Natural killer cell treated with Interleukin-12 subunit alpha and Interleukin-12 subunit beta and Interleukin-15 and Interleukin-18, amount 100 ng/mL, for 72 hours (primary cell): ENCODE results near the gene AFF3. TPM values are rescaled to one million over a fixed set of nuclear protein-coding genes. Genes with fewer than 3 reads are reported as not detected.
A peak's percentile ranks its signal among the peaks of the same experiment; 100 is the strongest.

ENCODE experiments used
- ATAC-seq, 2 donors: fragments of 150-1000 bp; cut with Tn5 transposase in 1 of 2; sonication (Bioruptor Pico), chemical (Tn5 transposase) in 1 of 2; 2 replicates each; pipeline ENCODE4 v1.10.0; 2021
- DNase-seq: peaks from one replicate; pipeline ENCODE4 v3.0.0; 2022; ENCODE audit warnings: low spot score
- H3K27ac Mint-ChIP-seq, 2 donors: 1 replicate in 1 of 2; 2 replicates in 1 of 2; pipeline ENCODE4 v1.8.0; 2022; ENCODE audit warnings: mixed read lengths in 2 of 2, mild to moderate bottlenecking in 1 of 2, moderate library complexity in 1 of 2
- H3K27me3 Mint-ChIP-seq, 2 donors: 1 replicate in 1 of 2; 2 replicates in 1 of 2; pipeline ENCODE4 v1.8.0; 2022; ENCODE audit warnings: mixed read lengths in 2 of 2
- H3K36me3 Mint-ChIP-seq: one replicate; pipeline ENCODE4 v1.8.0; 2022; ENCODE audit warnings: mixed read lengths
- H3K4me1 Mint-ChIP-seq, 2 donors: 1 replicate in 1 of 2; 2 replicates in 1 of 2; pipeline ENCODE4 v1.8.0; 2022; ENCODE audit warnings: low read depth in 2 of 2, mixed read lengths in 2 of 2, mild to moderate bottlenecking in 1 of 2
- H3K4me3 Mint-ChIP-seq: one replicate; pipeline ENCODE4 v1.8.0; 2022; ENCODE audit warnings: mixed read lengths
- H3K9me3 Mint-ChIP-seq: 2 replicates; pipeline ENCODE4 v1.8.0; 2022; ENCODE audit warnings: mixed read lengths
- total RNA-seq, 2 donors: library from RNA; stranded (reverse); gene quantifications; one replicate each; pipeline ENCODE4 v1.2.3, GENCODE V29; 2022

Gene AFF3
- total RNA-seq, 2 donors from 2014 or later: 1.5 TPM; not detected in 1

DNA sequence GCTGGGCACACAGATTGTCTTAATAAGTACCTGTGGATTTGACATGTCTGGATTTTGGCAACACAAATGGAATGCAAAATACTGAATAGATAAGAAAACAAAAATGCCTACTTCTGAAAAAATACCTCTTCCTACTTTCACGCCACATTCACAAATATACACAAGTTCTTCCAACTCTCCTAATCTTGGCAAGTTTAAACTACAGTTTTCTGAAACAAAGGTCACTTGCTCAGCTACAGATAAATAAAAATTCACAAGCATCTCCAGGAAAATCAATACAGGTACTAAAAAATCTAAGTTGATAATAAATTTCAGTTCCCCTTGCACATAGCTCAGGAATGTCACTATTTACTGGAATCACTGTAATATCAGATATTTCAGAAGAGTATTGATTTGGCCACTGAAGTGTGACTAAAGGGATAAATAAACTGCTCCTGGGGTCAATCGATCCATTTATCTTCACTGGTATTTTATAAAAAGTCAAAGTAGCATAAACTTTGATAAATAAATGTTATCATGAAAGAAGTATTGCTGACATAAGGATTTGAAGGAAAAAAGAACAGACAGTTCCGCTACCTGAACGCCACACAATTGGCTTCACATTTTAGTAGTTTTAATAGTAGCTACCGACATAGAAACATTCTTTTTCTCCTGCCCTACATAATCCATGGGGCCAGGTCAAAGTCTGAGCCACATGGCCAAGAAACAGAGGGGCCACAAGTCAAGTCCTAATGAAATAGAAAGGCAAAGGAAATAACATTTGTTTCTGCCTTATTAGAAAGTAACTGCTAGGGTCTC is 243.1 kb downstream of the AFF3 start:
- Mint-ChIP-seq H3K36me3 (no peaks in the 10 kb centered on the region), H3K27ac (no peak overlapping the region), H3K27me3 (peaks cover 2 to 18% of the 10 kb centered on the region in 2 donors), H3K9me3 (no peaks in the 10 kb centered on the region), H3K4me3 (no peak overlapping the region), H3K4me1 (peaks cover 0 to 3% of the 10 kb centered on the region in 2 donors)
- ATAC-seq (no peak), DNase-seq (no peak)

GRCh38 chr2:99898336-99899048 is 243.9 kb downstream of the AFF3 start:
- no peak for DNase-seq
- H3K4me1 Mint-ChIP-seq: peaks cover 0 to 3% of the 10 kb centered on the region in 2 donors
- H3K27ac Mint-ChIP-seq: no peak overlapping the region
- H3K27me3 Mint-ChIP-seq: peaks cover 2 to 18% of the 10 kb centered on the region in 2 donors
- no peaks in the 10 kb centered on the region for H3K36me3 Mint-ChIP-seq
- peak; percentile 27 to 44 for ATAC-seq
- H3K4me3 Mint-ChIP-seq: no peak overlapping the region
- H3K9me3 Mint-ChIP-seq: no peaks in the 10 kb centered on the region

- DNase-seq: no peak
Measured at GRCh38 chr2:99891428-99891780, 251.0 kb downstream of the AFF3 start.

GRCh38 chr2:99890568-99891427 is 251.6 kb downstream of the AFF3 start:
- no peak for DNase-seq
- Mint-ChIP-seq H3K4me1 (no peaks in the 10 kb centered on the region), H3K4me3 (no peak overlapping the region), H3K27ac (no peak overlapping the region), H3K36me3 (no peaks in the 10 kb centered on the region), H3K9me3 (no peaks in the 10 kb centered on the region), H3K27me3 (peaks cover 0 to under 1% of the 10 kb centered on the region in 2 donors)
- ATAC-seq: peak in 1 of 2 donors; percentile 41

More at GRCh38 chr2:99891428-99891780, 251.0 kb downstream of the AFF3 start:
- no peaks in the 10 kb centered on the region for H3K9me3 Mint-ChIP-seq
- no peaks in the 10 kb centered on the region for H3K4me1 Mint-ChIP-seq
- no peaks in the 10 kb centered on the region for H3K36me3 Mint-ChIP-seq
- no peak overlapping the region for H3K4me3 Mint-ChIP-seq
- ATAC-seq: no peak
- no peaks in the 10 kb centered on the region for H3K27me3 Mint-ChIP-seq
- H3K27ac Mint-ChIP-seq: no peak overlapping the region

DNA sequence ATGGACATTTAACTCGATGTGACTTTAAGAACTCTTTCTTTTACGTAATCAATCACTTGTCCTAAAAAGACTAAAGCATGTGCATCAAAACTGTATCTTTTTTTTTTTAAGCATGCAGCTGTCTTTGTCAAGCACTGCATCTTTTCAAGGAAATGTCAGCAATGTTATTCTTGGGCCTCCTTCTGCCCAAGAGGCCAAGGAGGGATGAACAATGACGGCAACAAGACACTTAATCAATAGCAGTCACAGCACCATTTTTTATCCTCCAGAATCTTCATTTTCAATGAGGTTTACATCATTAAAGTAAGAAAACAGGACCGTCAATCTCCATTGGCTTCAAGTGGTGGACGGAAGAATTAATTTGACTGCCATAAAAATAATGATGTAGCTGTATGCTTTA is 253.8 kb downstream of the AFF3 start:
- no peak for DNase-seq
- H3K27ac Mint-ChIP-seq: no peak overlapping the region
- H3K4me1 Mint-ChIP-seq: no peaks in the 10 kb centered on the region
- ATAC-seq: no peak
- no peaks in the 10 kb centered on the region for H3K36me3 Mint-ChIP-seq
- peaks cover 3 to 12% of the 10 kb centered on the region in 2 donors for H3K27me3 Mint-ChIP-seq
- no peak overlapping the region for H3K4me3 Mint-ChIP-seq
- no peaks in the 10 kb centered on the region for H3K9me3 Mint-ChIP-seq

DNA sequence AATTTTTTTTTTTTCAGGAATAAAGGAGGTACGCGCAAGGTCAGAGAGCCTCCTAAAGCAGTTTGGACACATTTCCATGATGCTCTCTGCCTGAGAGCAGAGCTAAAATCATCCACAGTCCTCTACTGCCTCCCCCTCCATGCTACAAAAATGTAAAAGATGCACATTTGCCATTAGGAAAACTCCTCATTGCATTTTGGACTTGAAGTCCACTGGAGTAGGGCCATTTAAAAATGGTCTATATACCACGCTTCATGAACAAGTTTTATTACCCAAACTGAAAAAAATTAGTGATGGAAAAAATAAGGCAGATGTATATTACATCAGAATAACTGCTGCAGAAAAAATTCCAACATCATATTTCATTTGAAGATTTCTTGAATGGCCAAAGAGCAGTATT is 256.0 kb downstream of the AFF3 start:
- H3K27ac Mint-ChIP-seq: no peak overlapping the region
- no peak overlapping the region for H3K4me3 Mint-ChIP-seq
- H3K4me1 Mint-ChIP-seq: no peaks in the 10 kb centered on the region
- peaks cover 4 to 12% of the 10 kb centered on the region in 2 donors for H3K27me3 Mint-ChIP-seq
- no peak for DNase-seq
- no peaks in the 10 kb centered on the region for H3K9me3 Mint-ChIP-seq
- no peaks in the 10 kb centered on the region for H3K36me3 Mint-ChIP-seq
- ATAC-seq: no peak

GRCh38 chr2:99883358-99883757 is 259.0 kb downstream of the AFF3 start:
- H3K4me3 Mint-ChIP-seq: no peak overlapping the region
- ATAC-seq (no peak), DNase-seq (no peak)
- H3K27ac Mint-ChIP-seq: no peak overlapping the region
- no peaks in the 10 kb centered on the region for H3K36me3 Mint-ChIP-seq
- peaks cover 4 to 12% of the 10 kb centered on the region in 2 donors for H3K27me3 Mint-ChIP-seq
- no peaks in the 10 kb centered on the region for H3K4me1 Mint-ChIP-seq
- no peaks in the 10 kb centered on the region for H3K9me3 Mint-ChIP-seq

DNA sequence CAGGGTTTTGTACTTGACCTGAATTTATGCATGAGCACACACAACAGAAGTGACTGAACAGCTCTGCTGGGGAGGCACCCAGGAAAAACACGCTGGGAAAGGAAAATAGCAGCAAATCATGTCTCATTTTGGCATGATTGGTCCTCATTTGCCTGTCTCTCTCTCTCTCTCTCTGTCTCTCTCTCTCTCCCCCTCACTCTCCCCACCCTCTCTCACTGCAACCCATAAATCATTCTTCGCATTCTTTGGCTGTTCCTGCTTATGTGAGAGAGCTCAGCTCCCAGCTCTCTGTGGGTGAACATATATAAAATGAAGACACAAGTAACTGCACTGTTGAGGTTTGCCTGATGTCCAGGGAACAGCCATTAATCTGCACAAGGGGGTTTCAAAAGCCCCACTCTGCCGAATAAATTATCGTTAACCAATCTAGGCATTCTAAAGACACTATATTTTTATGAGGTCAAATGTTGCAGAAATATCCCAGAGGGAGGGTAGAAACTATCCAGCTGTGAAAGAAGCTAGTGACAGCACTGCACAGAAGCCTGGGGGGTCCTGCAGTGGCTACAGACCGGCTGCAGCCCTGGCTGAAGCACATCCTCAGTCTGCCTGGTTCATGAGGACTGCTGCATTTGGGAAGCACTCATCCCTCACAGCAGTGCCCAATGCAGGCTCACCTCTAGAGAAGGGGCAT is 260.3 kb downstream of the AFF3 start:
- ATAC-seq (no peak), DNase-seq (no peak)
- Mint-ChIP-seq H3K4me1 (no peaks in the 10 kb centered on the region), H3K27me3 (peaks cover 4 to 12% of the 10 kb centered on the region in 2 donors), H3K9me3 (no peaks in the 10 kb centered on the region), H3K27ac (no peak overlapping the region), H3K4me3 (no peak overlapping the region), H3K36me3 (no peaks in the 10 kb centered on the region)

DNA sequence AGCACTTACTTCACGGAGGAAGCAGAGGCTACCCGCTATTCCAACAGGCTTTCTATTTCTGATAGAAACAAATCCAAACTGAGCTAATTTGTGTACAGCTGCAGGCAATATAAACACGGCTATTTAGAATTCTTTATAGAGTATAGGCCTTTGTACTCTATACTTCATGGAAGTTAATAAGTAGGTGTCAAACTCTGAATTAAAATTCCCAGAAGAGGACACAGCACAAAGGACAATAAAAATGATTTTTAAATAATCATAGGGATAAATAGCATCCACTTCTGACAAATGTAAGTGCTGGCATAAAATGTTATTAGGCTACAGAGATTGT is 261.5 kb downstream of the AFF3 start:
- Mint-ChIP-seq H3K27me3 (peaks cover 4 to 20% of the 10 kb centered on the region in 2 donors), H3K4me3 (no peak overlapping the region), H3K4me1 (no peaks in the 10 kb centered on the region), H3K36me3 (no peaks in the 10 kb centered on the region), H3K9me3 (no peaks in the 10 kb centered on the region), H3K27ac (no peak overlapping the region)
- no peak for DNase-seq
- ATAC-seq: no peak

DNA sequence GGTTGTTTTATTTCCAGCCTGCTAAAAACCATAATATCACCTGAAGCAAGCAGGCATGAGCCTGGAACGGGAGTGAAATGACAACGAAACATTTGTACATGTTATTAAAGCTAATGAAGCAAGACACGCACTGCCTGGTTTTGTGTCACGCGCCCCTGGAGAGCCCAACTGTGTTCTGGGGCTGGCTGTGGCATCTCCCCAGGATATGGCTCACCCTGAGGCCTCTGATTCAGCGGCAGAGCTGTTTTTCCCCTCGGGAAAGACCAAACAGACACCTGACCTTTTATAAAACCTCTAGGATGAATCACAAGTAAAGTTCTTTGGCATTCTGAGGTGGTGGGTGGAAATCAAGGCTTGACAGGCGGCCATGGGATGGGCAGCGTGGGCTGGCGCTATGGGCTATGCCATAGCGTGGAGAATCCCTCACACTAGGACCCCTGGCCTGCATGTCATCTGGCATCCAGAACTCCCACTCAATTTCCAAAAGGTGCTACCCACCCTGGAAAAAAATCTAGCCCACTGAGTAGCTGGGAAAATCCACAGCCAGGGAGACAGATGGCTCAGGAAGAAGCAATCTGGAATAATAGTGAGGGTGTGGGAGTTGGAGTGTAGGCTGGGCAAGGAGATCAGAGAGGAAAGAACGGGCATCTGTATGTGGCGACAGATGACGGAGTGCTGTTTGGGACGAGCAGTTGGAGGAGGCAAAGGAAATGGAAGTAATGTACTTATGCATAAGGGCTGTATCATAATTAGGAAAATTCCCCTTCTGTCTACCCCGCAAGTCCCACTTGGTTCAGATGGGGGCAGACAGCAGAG is 262.0 kb downstream of the AFF3 start:
- no peaks in the 10 kb centered on the region for H3K4me1 Mint-ChIP-seq
- H3K27ac Mint-ChIP-seq: no peak overlapping the region
- H3K27me3 Mint-ChIP-seq: peaks cover 4 to 17% of the 10 kb centered on the region in 2 donors
- H3K4me3 Mint-ChIP-seq: no peak overlapping the region
- no peaks in the 10 kb centered on the region for H3K36me3 Mint-ChIP-seq
- H3K9me3 Mint-ChIP-seq: no peaks in the 10 kb centered on the region
- ATAC-seq (no peak), DNase-seq (no peak)

- Mint-ChIP-seq H3K4me3 (no peak overlapping the region), H3K4me1 (no peaks in the 10 kb centered on the region), H3K27me3 (peaks cover 4 to 10% of the 10 kb centered on the region in 2 donors), H3K36me3 (no peaks in the 10 kb centered on the region), H3K9me3 (no peaks in the 10 kb centered on the region), H3K27ac (no peak overlapping the region)
- ATAC-seq: no peak
- DNase-seq: no peak
Measured at GRCh38 chr2:99879481-99879880, 262.9 kb downstream of the AFF3 start.

DNA sequence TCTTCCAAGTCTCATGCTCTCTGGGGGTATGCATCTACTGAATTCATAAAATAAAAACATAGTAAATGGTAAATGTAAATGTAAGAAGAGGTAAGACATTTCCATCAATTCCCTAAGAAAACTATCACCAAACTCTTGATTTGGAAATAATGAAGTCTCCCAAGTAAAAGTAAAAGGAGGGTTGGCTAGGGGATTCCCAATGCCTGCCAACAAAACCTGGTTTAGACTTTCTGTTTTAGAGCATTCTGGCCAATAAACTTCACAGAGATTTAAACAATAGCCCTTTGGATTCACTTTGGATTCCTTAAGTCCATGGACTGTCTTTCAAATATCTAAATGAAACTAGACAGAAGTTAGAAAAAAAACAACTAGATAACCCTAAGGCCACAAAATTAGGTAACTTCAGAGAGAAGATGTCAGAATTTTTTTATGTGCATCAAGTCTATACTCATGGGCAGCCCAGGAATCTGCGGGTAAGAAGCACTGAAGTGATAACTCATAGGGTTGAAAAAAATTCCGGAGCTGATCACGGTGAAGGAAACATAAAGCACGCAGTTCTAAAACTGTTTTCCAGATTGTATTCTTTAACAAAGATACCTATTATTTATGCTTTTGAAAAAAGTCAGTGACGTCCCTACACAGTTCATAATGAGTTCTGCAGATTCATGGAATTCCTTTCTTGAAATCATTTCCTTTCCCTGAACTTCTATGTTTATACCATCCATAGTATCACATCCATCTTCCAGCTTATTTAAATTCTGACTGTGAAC is 263.6 kb downstream of the AFF3 start:
- Mint-ChIP-seq H3K4me1 (no peaks in the 10 kb centered on the region), H3K9me3 (no peaks in the 10 kb centered on the region), H3K27ac (no peak overlapping the region), H3K4me3 (no peak overlapping the region), H3K36me3 (no peaks in the 10 kb centered on the region), H3K27me3 (peaks cover 3 to 10% of the 10 kb centered on the region in 2 donors)
- DNase-seq: no peak
- ATAC-seq: no peak
